LNCaP clone FGC (cell line): ENCODE results near the gene WHAMM.

Source experiments
- DNase-seq: peaks from one replicate; pipeline ENCODE4 v3.0.0-alpha.2; 2011; ENCODE audit warnings: low read depth
- H3K4me3 ChIP-seq: 2 replicates; pipeline ENCODE4 v1.5.1; 2011; ENCODE audit warnings: mild to moderate bottlenecking, low read depth, low read length, control low read depth
- TF ChIP-seq, protein P1 (sequence below): IDR thresholded peaks from 2 replicates; pipeline ENCODE4 v1.5.1; 2012; ENCODE audit warnings: mild to moderate bottlenecking; ENCODE audit not compliant: control insufficient read depth, insufficient read depth; ENCODE audit errors: extremely low read depth

Gene WHAMM

DNA sequence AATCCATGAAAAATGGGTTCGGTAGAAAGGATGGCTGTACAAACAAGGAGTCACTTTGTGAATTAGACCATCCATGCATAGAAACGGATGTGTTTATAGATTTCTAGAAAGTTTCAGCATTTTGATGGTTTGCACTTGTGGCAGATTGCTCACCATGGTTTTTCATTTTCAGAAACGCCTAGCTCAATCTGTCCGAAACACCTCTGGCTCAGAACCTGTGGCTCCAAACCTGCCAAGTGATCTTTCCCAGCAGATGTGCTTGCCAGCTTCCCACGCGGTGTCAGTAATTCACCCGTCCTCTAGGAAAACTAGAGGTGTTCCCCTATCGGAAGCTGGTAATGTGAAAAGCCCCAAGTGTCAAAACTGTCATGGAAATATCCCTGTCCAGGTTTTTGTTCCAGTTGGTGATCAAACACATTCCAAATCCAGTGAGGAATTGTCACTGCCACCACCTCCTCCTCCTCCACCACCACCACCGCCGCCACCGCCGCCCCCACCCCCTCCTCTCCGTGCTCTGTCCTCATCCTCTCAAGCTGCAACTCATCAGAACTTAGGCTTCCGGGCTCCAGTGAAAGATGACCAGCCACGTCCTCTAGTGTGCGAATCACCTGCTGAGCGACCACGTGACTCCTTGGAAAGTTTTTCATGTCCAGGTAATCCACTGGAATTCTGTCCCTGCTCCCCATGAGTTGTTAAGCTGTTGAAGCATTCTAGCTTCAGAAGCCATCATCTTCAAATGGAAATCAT is 21.2 kb downstream of the WHAMM start:
- no peak overlapping the region for H3K4me3 ChIP-seq
- no peak for DNase-seq
- TF ChIP-seq, protein P1, sequence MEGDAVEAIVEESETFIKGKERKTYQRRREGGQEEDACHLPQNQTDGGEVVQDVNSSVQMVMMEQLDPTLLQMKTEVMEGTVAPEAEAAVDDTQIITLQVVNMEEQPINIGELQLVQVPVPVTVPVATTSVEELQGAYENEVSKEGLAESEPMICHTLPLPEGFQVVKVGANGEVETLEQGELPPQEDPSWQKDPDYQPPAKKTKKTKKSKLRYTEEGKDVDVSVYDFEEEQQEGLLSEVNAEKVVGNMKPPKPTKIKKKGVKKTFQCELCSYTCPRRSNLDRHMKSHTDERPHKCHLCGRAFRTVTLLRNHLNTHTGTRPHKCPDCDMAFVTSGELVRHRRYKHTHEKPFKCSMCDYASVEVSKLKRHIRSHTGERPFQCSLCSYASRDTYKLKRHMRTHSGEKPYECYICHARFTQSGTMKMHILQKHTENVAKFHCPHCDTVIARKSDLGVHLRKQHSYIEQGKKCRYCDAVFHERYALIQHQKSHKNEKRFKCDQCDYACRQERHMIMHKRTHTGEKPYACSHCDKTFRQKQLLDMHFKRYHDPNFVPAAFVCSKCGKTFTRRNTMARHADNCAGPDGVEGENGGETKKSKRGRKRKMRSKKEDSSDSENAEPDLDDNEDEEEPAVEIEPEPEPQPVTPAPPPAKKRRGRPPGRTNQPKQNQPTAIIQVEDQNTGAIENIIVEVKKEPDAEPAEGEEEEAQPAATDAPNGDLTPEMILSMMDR = no peak

DNA sequence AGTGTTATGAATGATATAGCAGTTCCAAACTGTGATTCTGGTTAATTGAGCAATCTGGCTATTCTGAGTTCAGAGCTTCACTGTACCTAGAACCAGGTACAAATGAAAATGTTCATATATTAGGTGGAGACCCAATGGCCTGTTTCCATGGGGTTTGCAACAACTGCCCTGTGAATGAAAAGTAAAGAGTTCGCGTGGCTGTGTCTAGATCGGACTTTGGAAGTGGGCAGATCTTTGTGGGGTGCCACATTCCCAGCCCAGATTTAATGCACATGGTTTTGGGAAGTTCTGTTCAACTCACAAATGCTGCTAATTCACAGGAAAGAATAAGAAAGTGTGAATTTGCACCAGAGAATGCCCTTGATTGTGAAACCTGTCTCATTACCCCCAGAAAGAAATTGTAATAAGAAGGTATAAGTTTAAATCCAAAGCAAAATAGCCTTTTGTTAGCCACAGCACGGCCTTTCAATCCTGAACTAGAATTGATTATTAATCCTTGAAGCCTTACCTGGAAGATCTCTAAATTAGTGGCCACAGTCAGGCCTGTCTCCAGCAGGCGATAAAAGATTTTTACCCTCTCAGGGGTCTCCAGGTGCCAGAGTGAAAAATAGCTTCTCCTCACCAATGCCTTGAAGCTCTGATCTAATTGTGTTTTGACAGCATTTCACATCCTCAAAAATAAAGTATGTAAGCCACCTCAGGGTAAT is 22.6 kb downstream of the WHAMM start:
- no peak for DNase-seq
- TF ChIP-seq, protein P1 = no peak
- no peak overlapping the region for H3K4me3 ChIP-seq

DNA sequence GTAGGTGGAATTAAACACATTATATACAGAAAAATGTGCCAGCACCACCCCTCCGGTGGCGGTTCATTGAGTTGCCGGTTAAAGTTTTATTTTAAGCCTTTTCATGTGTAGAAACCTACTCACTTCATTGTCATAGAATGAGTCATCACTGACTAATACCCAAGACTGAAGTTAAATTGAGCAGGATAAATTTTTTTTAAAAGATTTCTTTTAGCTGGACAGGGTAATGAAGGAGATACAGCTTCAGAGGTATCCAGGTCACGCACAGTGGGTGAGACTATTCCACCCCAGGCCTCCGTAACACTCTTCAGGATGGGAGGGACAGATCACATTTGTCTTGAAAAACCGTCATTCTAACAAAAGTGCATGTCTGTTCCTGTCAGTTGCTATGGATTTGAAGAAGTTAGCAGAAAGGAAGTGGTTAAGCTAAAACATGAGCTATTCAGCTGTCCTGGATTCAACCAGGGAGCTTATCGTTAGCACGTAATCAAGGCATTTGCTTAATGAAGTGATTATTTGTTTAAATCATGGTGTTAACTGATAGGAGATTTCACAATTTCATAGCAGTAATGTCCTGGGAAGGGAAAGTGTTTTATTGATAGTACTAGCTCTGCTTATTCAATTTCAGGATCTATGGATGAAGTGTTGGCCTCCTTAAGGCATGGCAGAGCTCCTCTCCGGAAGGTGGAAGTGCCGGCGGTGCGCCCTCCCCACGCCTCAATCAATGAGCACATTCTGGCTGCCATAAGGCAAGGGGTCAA is 23.4 kb downstream of the WHAMM start:
- TF ChIP-seq, protein P1 = no peak
- no peak overlapping the region for H3K4me3 ChIP-seq
- DNase-seq = no peak

DNA sequence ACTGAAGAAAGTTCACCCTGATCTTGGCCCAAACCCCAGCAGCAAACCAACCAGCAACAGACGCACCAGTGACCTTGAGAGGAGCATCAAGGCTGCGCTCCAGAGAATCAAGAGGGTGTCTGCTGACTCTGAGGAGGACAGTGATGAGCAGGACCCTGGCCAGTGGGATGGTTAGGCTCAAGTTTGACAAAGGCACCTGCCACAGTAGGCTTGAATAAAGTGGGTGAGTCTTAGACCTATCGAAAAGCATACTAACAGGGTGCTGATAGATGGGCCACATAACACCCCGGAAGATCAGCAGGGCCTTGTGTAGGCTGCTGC is 23.9 kb downstream of the WHAMM start:
- H3K4me3 ChIP-seq = no peak overlapping the region
- DNase-seq = no peak

DNA sequence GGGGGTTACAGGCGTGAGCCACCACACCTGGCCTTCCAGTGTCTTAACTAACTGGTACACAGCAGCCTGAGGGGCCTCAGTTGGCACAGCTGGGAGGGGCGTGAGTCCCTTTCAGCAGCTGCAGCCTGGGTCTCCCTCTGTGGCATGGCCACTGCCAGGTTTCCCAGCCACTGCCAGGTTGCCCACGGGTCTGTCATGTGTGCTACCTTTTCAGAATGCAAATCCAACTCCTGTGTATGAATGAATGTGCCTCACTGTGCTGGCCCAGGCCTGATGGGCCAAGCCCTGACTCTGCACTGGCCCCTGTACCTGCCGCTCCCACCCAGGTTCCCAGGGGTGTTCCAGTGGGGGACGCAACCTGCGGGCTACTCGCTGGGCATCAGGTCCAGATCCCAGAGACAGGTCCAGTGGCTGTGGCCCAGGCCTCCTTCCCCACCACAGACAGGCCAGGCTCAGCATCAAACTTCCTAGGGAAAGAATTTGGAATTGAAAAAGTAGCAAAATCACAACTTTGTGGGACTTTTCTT is 26.0 kb downstream of the WHAMM start:
- H3K4me3 ChIP-seq = no peak overlapping the region
- no peak for DNase-seq
- TF ChIP-seq, protein P1 = no peak

More for the DNA sequence above, 23.9 kb downstream of the WHAMM start:
- TF ChIP-seq, protein P1 = no peak

DNA sequence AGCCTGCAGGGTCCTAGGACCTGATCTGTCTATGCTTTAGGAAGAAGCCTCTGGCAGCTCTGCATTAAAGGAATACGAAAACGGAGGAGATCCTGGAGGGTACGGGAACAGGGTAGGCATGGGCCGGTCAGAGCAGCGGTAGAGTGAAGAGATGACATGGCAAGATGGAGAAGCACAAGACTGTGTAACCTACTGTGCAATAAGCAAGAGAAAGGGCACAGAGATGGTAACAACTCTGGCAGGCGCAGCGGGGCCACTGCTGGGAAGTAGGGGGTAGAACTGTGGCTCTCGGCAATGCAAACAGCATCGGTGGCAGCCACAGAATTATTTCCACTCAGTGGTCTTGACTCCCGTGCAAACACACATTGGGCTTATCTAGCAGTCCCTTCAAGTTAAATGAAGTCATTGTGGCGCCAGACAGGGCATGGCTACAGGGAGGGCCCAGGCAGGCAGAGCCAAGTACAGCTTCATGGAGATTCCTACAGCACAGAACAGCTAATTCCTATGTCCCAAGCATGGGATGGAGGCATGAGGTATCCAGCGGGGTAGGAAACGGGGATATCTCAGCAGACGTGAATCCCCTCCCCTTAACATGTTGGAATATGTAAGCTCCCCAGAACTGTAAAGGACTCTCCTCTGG is 28.8 kb downstream of the WHAMM start:
- no peak overlapping the region for H3K4me3 ChIP-seq
- TF ChIP-seq, protein P1 = no peak

More for the DNA sequence above, 28.8 kb downstream of the WHAMM start:
- no peak for DNase-seq
